NCI-H460 (cell line): ENCODE results near the gene MAGOH. TPM values are rescaled to one million over a fixed set of nuclear protein-coding genes. Genes with fewer than 3 reads are reported as not detected.
"Not testable (repeated sequence)": the region's sequence is repeated elsewhere in the genome, so short reads cannot be mapped to it uniquely, and the experiment has no call there.

Experiments used
- DNase-seq: peaks from one replicate; pipeline ENCODE4 v3.0.0-alpha.2; 2016; ENCODE audit warnings: low read depth; ENCODE audit errors: extremely low read depth
- total RNA-seq: library from RNA; depleted of rRNA; stranded (reverse); fragments of >200 nt; shearing (Covaris generic); gene quantifications from 2 replicates; pipeline ENCODE4 v1.2.3, GENCODE V29; 2014; rRNA removed

The MAGOH gene
- total RNA-seq, 1 experiment from 2014 or later: 78.6 TPM

- no peak for DNase-seq
Observed at GRCh38 chr1:53190210-53190611, 48.1 kb downstream of the MAGOH start.

- DNase-seq: no peak
Observed at GRCh38 chr1:53189061-53189460, 49.3 kb downstream of the MAGOH start.

GRCh38 chr1:53188099-53188498, 50.2 kb downstream of the MAGOH start:
- DNase-seq: no peak

GRCh38 chr1:53187401-53187800, 50.9 kb downstream of the MAGOH start:
- DNase-seq: no peak

GRCh38 chr1:53186533-53186932, 51.8 kb downstream of the MAGOH start:
- DNase-seq: no peak

GRCh38 chr1:53185955-53186297, 52.4 kb downstream of the MAGOH start:
- not testable (repeated sequence) for DNase-seq

- DNase-seq: no peak
Observed at GRCh38 chr1:53183095-53183990, 55.0 kb downstream of the MAGOH start.

- no peak for DNase-seq
Observed at GRCh38 chr1:53182716-53183094, 55.6 kb downstream of the MAGOH start.

- DNase-seq: peak; percentile 64
Observed at GRCh38 chr1:53182111-53182593, 56.2 kb downstream of the MAGOH start.

- no peak for DNase-seq
Observed at GRCh38 chr1:53180951-53181350, 57.4 kb downstream of the MAGOH start.

GRCh38 chr1:53180226-53180625, 58.1 kb downstream of the MAGOH start:
- DNase-seq: no peak

Other genes starting within 250 kb of the MAGOH start
- gene PODN, start 176.3 kb downstream of the MAGOH start, total RNA-seq: not detected in 2 replicates
- gene SLC1A7, start 95.9 kb downstream of the MAGOH start, total RNA-seq: not detected in 2 replicates
- gene CPT2, start 41.7 kb downstream of the MAGOH start, total RNA-seq: 16.6 and 17.8 TPM in 2 replicates
- gene CZIB, start 17.9 kb downstream of the MAGOH start, total RNA-seq: 48.5 and 53.5 TPM in 2 replicates
- 52.6 and 73.1 TPM in 2 replicates for gene LRP8, start 89.6 kb upstream of the MAGOH start, total RNA-seq
- not detected in 2 replicates for gene DMRTB1, start 220.9 kb upstream of the MAGOH start, total RNA-seq